Esophagus muscularis mucosa (tissue), 4 donors: Measurements from ENCODE around the gene DNAJA1.

Experiments
- EP300 ChIP-seq: sonication (generic); formaldehyde crosslinking; IDR thresholded peaks from one replicate; pipeline ENCODE4 v1.6.1; 2017; ENCODE audit warnings: antibody characterized with exemption
- POLR2A ChIP-seq: fragments of 450-650 bp; IDR thresholded peaks from one replicate; pipeline ENCODE4 v1.6.1; 2017; ENCODE audit warnings: antibody characterized with exemption, moderate library complexity, mild to moderate bottlenecking, low read depth
- POLR2AphosphoS5 ChIP-seq, 2 donors: sonication (generic); formaldehyde crosslinking; IDR thresholded peaks; one replicate each; pipeline ENCODE4 v1.6.1; 2017; ENCODE audit warnings: antibody characterized with exemption in 2 of 2
- TF ChIP-seq, protein P1 (sequence below), 3 experiments: fragments of 200-600 bp in 2 of 3; fragments of 450-650 bp in 1 of 3; sonication (generic) in 2 of 3; IDR thresholded peaks; one replicate each; pipeline ENCODE4 v1.5.1; 2017 to 2019; ENCODE audit warnings: antibody characterized with exemption in 3 of 3, mild to moderate bottlenecking in 2 of 3, moderate library complexity in 1 of 3

DNA sequence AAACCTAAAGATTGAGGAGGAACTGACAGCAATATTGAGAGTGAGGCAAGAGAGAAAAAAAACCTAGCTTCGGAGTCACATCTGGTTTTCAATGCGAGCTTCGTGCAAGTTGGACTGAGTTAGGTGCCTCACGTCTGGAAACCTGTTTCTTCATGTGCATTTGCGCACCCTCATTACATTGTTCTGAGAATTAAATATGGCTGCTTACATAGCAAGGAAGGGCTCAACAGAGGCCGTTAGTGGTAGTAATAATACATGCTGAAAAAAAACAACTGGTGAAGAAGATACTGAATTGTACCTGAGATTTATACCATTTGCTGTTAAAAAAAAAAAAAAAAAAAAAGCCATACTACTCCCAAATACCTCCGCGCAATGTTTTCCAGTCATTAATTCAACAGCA lies 18.6 kb downstream of the DNAJA1 start:
- TF ChIP-seq POLR2A (no peak), EP300 (no peak), POLR2AphosphoS5 (IDR thresholded peaks at IDR 0.05) (no peak)
- TF ChIP-seq, protein P1, sequence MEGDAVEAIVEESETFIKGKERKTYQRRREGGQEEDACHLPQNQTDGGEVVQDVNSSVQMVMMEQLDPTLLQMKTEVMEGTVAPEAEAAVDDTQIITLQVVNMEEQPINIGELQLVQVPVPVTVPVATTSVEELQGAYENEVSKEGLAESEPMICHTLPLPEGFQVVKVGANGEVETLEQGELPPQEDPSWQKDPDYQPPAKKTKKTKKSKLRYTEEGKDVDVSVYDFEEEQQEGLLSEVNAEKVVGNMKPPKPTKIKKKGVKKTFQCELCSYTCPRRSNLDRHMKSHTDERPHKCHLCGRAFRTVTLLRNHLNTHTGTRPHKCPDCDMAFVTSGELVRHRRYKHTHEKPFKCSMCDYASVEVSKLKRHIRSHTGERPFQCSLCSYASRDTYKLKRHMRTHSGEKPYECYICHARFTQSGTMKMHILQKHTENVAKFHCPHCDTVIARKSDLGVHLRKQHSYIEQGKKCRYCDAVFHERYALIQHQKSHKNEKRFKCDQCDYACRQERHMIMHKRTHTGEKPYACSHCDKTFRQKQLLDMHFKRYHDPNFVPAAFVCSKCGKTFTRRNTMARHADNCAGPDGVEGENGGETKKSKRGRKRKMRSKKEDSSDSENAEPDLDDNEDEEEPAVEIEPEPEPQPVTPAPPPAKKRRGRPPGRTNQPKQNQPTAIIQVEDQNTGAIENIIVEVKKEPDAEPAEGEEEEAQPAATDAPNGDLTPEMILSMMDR (IDR thresholded peaks at IDR 0.05): no peak
